Activated CD4-positive, alpha-beta memory T cell treated with anti-CD3 and anti-CD28 coated beads, Interleukin-2, amount 10 ng/mL, durations not matched to agents 7 days and 5 days (primary cell): Measurements from ENCODE around the gene MYO1D. TPM values are rescaled to one million over a fixed set of nuclear protein-coding genes. Genes with fewer than 3 reads are reported as not detected.

Experiments
- CTCF ChIA-PET: fragments of 350-600 bp; sonication (Branson Sonifier 250); formaldehyde crosslinking; loops from one replicate; lab custom pipeline; 2021; ENCODE audit warnings: antibody characterized with exemption, inconsistent platforms; lab: Charles Lee
- POLR2A ChIA-PET: fragments of 350-600 bp; sonication (Branson Sonifier 250); formaldehyde crosslinking; loops from one replicate; lab custom pipeline; 2021; ENCODE audit warnings: antibody characterized with exemption; lab: Charles Lee
- DNase-seq: peaks from one replicate; pipeline ENCODE4 v3.0.0-alpha.2; 2020
- H3K27ac Mint-ChIP-seq: one replicate; pipeline ENCODE4 v1.8.0; 2021; ENCODE audit warnings: mild to moderate bottlenecking, mixed read lengths
- H3K27me3 Mint-ChIP-seq: one replicate; pipeline ENCODE4 v1.8.0; 2021; ENCODE audit warnings: mixed read lengths
- H3K36me3 Mint-ChIP-seq: one replicate; pipeline ENCODE4 v1.8.0; 2021; ENCODE audit warnings: low read depth, mixed read lengths
- H3K4me1 Mint-ChIP-seq: one replicate; pipeline ENCODE4 v1.8.0; 2021; ENCODE audit warnings: mixed read lengths
- H3K4me3 Mint-ChIP-seq: one replicate; pipeline ENCODE4 v1.8.0; 2021; ENCODE audit warnings: mild to moderate bottlenecking, mixed read lengths
- H3K9me3 Mint-ChIP-seq: one replicate; pipeline ENCODE4 v1.8.0; 2021; ENCODE audit warnings: mixed read lengths
- total RNA-seq, 2 experiments: library from RNA; stranded (reverse); gene quantifications; one replicate each; pipeline ENCODE4 v1.2.3, GENCODE V29; 2021

Gene MYO1D
- total RNA-seq, 2 experiments from 2014 or later, result 8.3 to 11.1 TPM

DNA sequence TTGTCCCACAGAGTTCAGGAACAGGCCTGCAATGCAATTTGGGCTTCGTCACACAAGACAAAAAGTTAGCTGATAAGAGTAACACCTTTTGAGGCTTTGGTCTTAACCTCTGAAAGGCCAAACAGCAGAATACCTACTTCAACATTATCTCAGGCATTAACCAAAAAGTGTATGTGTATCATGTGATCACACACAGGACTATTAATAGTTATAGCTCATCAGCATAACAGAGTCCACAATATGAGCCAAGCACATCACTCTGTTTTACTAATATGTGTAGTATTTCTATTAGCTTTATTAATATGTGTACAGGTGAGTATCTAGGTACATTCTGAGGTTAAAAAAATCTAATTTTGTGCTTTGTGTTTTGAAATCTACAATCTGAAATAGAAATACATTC lies 30.8 kb downstream of the MYO1D start:
- no peaks in the 10 kb centered on the region for H3K36me3 Mint-ChIP-seq
- H3K4me3 Mint-ChIP-seq, result no peak overlapping the region
- no peak for DNase-seq
- no peaks in the 10 kb centered on the region for H3K27me3 Mint-ChIP-seq
- H3K9me3 Mint-ChIP-seq, result no peaks in the 10 kb centered on the region
- ChIA-PET CTCF (no interaction called here), POLR2A (no interaction called here)
- no peak overlapping the region for H3K27ac Mint-ChIP-seq
- no peaks in the 10 kb centered on the region for H3K4me1 Mint-ChIP-seq

DNA sequence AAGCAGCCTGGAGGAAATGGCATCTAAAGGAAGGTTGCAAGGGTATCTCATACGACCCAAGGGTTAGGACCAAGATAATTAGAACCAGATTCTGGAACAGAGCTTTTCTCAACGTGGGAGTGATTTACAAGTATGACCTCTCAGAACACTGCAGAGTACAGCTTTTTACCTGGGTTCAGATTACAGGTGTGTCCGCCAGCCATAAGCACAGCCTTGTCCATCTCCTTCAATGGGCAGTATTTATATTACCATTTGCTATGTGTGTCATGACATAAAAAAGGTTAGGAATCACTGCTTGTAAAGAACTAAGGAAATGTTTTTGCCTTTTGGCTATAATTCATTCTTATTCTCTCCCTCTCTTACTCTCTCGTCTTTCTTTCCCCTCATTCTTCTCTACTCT lies 36.7 kb downstream of the MYO1D start:
- CTCF ChIA-PET, result no interaction called here
- no peak for DNase-seq
- Mint-ChIP-seq H3K36me3 (no peaks in the 10 kb centered on the region), H3K27me3 (no peaks in the 10 kb centered on the region), H3K4me1 (no peaks in the 10 kb centered on the region), H3K4me3 (no peak overlapping the region), H3K27ac (no peak overlapping the region), H3K9me3 (no peaks in the 10 kb centered on the region)
- POLR2A ChIA-PET, result no interaction called here

DNA sequence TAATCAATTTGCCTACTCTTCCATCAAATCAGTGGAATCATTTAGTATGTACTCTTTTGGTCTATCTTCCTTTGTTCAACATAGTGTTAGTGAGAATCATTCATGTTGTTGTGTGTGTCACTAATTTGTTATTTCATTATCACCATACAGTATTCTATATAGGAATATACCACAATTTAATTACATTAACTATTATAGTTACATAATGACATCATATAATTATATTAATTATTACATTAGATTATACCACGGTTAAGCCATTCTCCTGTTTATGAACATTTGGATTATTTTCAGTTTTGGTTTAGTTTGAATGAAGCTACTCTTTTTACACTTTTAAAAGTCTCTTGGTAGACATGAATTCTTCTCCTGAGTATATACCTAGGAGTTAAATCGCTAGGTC lies 40.4 kb downstream of the MYO1D start:
- peaks cover 2% of the 10 kb centered on the region for H3K27me3 Mint-ChIP-seq
- no peak overlapping the region for H3K4me3 Mint-ChIP-seq
- no peak overlapping the region for H3K27ac Mint-ChIP-seq
- no peaks in the 10 kb centered on the region for H3K36me3 Mint-ChIP-seq
- POLR2A ChIA-PET, result no interaction called here
- no peaks in the 10 kb centered on the region for H3K9me3 Mint-ChIP-seq
- H3K4me1 Mint-ChIP-seq, result peaks cover 1% of the 10 kb centered on the region
- CTCF ChIA-PET, result interaction anchor here (0.7 kb wide), 1 partner anchor 117 kb away, joined by 3 read pairs; no protein-coding TSS in a partner anchor
- DNase-seq, result no peak

DNA sequence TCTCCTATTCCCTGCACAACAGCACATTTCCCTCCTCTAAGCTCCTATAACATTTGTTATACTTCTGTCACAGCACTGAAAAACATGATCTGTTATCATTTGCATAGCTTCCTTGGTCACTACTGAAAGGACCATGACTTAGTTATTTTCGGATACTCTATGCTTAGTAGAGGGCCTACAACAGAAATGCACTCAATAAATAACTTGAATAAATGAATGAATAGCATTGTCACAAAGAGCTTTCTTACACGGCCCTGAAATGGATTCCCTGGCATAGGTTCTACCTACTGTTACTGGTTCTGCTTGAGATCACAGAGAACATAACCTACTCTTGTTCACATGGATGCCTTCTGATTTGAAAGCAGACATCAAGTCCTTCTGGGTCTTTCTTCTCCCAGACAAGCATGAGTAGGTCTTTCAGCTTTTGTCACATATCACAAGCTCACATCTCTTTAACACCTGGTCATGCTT lies 41.6 kb downstream of the MYO1D start:
- no peak overlapping the region for H3K27ac Mint-ChIP-seq
- no peaks in the 10 kb centered on the region for H3K36me3 Mint-ChIP-seq
- POLR2A ChIA-PET, result no interaction called here
- DNase-seq, result no peak
- CTCF ChIA-PET, result interaction anchor here (0.6 to 1.3 kb wide), 3 partner anchors 17 to 582 kb away, joined by 3 to 7 read pairs (median 3); partner anchors contain the start of gene MYO1D
- no peaks in the 10 kb centered on the region for H3K9me3 Mint-ChIP-seq
- H3K4me1 Mint-ChIP-seq, result peaks cover 1% of the 10 kb centered on the region
- peaks cover 2% of the 10 kb centered on the region for H3K27me3 Mint-ChIP-seq
- no peak overlapping the region for H3K4me3 Mint-ChIP-seq

DNA sequence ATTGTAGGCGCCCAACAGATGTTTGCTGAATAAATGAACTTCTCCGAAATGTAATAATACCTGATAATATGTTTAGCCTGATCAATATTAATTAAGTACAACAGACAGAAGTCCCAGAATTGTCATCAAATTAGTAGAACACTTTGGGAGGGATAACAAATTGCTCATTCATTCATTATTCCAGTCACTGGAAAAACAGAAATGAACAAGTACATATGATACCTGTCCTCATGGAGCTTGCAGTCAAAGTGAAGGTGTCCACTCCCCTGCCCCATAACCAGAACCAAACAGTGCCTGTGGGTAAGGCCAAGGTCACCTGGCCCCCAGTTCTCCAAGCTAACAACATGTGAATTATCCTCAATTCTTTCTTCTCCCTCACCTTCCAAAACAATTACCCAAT lies 42.8 kb downstream of the MYO1D start:
- ChIA-PET CTCF (interaction anchor here (1.3 kb wide), 1 partner anchor 43 kb away, joined by 7 read pairs; the partner anchor contains the start of gene MYO1D), POLR2A (no interaction called here)
- H3K4me1 Mint-ChIP-seq, result peaks cover 8% of the 10 kb centered on the region
- H3K27ac Mint-ChIP-seq, result no peak overlapping the region
- DNase-seq, result no peak
- H3K9me3 Mint-ChIP-seq, result no peaks in the 10 kb centered on the region
- H3K36me3 Mint-ChIP-seq, result no peaks in the 10 kb centered on the region
- no peak overlapping the region for H3K4me3 Mint-ChIP-seq
- peaks cover 2% of the 10 kb centered on the region for H3K27me3 Mint-ChIP-seq

DNA sequence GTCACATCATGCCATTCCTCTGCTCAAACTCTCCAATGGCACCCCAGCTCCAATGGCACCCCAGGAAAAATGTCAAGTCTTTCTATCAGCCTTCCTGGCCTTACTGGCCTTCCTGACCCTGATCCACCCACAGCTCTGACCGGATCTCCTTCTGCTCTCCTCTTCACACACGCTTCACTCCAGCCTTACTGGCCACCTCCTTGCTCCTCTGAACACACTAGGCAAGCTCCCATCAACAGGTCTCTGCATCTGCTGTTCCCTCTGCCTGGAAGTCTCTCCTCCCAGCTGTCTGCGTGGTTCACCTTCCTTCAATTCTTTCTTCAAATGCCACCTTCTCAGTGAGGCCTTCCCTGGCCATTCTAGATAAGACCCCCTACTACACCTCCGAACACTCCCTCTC lies 43.4 kb downstream of the MYO1D start:
- no peak overlapping the region for H3K27ac Mint-ChIP-seq
- H3K4me1 Mint-ChIP-seq, result peaks cover 14% of the 10 kb centered on the region
- CTCF ChIA-PET, result no interaction called here
- H3K27me3 Mint-ChIP-seq, result peaks cover 2% of the 10 kb centered on the region
- POLR2A ChIA-PET, result no interaction called here
- H3K36me3 Mint-ChIP-seq, result no peaks in the 10 kb centered on the region
- no peaks in the 10 kb centered on the region for H3K9me3 Mint-ChIP-seq
- H3K4me3 Mint-ChIP-seq, result no peak overlapping the region
- DNase-seq, result no peak

DNA sequence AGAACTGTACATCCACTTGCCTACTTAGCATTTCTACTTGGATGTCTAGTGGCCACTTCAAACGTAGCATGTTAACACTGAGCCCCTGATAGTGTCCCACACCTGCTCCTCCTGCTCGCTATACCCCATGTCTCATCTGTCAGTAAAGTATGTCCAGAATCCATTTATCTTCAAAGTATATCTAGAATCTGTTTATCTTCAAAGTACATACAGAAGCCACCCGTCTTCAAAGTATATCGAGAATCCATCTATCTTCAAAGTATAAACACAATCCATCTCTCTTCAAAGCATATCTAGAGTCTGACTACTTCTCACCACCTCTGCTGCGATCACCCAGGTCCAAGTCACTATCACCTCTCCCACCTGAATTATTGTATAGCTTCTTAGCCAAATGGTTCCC lies 43.8 kb downstream of the MYO1D start:
- CTCF ChIA-PET, result no interaction called here
- no peaks in the 10 kb centered on the region for H3K36me3 Mint-ChIP-seq
- no peaks in the 10 kb centered on the region for H3K9me3 Mint-ChIP-seq
- peaks cover 2% of the 10 kb centered on the region for H3K27me3 Mint-ChIP-seq
- no peak overlapping the region for H3K4me3 Mint-ChIP-seq
- no peak overlapping the region for H3K27ac Mint-ChIP-seq
- peaks cover 17% of the 10 kb centered on the region for H3K4me1 Mint-ChIP-seq
- POLR2A ChIA-PET, result no interaction called here
- no peak for DNase-seq

DNA sequence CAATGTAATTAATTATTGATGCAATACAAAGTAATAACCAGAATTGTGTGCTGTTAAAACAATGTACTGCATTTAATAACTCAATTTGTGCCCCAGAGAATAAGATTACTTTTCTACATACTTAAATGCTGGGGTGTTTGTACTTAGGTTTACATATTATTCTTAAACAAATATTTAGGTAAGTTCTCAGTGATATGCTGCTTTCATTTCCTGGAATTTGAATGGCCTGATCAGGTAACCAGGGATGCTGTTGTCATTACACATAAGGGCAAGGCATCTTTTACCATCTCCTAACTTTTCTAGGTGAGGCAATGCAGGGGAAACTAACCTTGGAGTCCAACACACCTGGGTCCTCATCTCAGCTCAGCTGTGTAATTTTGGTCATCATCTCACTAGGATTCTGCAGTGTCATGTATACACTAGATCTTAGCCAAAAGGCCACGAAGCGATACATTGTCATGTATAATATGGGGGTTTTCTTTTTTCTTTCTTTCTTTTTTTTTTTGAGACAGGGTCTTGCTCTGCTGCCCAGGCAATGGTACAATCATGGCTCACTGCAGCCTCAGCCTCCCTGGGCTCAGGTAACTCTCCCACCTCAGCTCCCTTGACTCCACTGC lies 45.2 kb downstream of the MYO1D start:
- CTCF ChIA-PET, result no interaction called here

DNA sequence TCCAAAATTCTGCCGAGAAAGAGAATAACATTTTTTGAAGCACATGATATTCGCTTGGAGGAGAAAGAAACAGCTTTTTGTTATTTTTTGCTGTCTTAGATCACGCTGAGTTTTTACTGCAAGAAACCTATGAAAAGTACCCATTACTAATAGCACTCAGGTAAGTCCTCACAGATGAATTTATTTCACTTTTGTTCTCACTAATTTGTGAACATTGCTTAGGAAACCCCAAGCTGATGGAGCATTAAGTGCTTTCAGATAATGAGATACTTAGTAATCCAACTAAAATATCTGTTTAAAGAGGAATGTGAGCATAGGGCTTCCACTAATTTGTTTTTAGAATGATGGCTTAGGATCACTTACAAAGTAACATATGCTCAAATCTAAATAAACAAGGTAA lies 45.7 kb downstream of the MYO1D start:
- ChIA-PET CTCF (no interaction called here), POLR2A (no interaction called here)
- H3K9me3 Mint-ChIP-seq, result no peaks in the 10 kb centered on the region
- no peak for DNase-seq
- no peaks in the 10 kb centered on the region for H3K36me3 Mint-ChIP-seq
- no peak overlapping the region for H3K4me3 Mint-ChIP-seq
- H3K4me1 Mint-ChIP-seq, result peaks cover 25% of the 10 kb centered on the region
- H3K27me3 Mint-ChIP-seq, result peaks cover 2% of the 10 kb centered on the region
- H3K27ac Mint-ChIP-seq, result no peak overlapping the region

More for the DNA sequence above, 45.2 kb downstream of the MYO1D start:
- Mint-ChIP-seq H3K4me1 (peaks cover 25% of the 10 kb centered on the region), H3K9me3 (no peaks in the 10 kb centered on the region), H3K36me3 (no peaks in the 10 kb centered on the region), H3K27ac (no peak overlapping the region), H3K27me3 (peaks cover 2% of the 10 kb centered on the region), H3K4me3 (no peak overlapping the region)
- POLR2A ChIA-PET, result no interaction called here
- DNase-seq, result no peak

DNA sequence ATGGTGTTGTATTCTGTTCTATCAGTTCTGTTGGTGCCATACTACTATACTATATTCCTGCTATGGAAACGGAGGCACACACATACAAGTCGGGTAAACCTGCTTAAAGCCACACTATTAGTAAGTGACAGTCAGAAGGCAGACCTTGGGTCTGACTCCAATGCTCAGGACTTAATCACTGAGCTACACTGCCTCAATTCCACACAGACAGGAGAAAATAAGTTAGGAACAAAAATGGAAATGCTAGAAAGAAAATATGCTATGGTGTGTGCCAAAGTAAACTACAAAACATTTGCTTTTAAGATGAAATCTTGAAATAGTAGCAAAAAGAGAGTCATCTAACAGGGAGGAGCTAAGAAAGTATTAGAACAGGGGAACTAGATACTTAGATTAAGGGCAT lies 48.1 kb downstream of the MYO1D start:
- POLR2A ChIA-PET, result interaction anchor here (1.8 kb wide), 1 partner anchor 48 kb away, joined by 7 read pairs; the partner anchor contains the start of gene MYO1D
- Mint-ChIP-seq H3K27me3 (peaks cover 2% of the 10 kb centered on the region), H3K4me1 (peaks cover 23% of the 10 kb centered on the region), H3K9me3 (no peaks in the 10 kb centered on the region), H3K27ac (no peak overlapping the region), H3K4me3 (no peak overlapping the region), H3K36me3 (no peaks in the 10 kb centered on the region)
- CTCF ChIA-PET, result interaction anchor here (0.7 to 2.8 kb wide), 2 partner anchors 46 to 48 kb away, joined by 4 to 12 read pairs; partner anchors contain the start of gene MYO1D
- DNase-seq, result no peak

DNA sequence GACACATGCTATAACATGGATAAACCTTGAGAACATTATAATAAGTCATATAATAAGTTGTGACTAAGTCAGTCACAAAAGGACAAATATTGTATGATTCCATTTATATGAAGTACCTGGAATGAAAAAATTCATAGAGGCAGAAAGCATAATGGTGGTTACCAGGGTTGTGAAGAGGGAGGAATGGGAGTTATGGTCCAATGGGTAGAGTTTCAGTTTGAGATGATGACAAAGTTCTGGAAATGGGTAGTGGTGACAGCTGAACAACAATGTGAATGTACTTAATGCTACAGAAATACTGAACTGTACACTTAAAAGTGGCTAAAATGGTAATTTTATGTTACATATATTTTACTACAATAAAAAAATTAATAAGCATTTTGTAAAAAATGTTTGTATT lies 49.7 kb downstream of the MYO1D start:
- Mint-ChIP-seq H3K4me1 (peaks cover 25% of the 10 kb centered on the region), H3K27me3 (peaks cover 4% of the 10 kb centered on the region), H3K27ac (no peak overlapping the region), H3K4me3 (no peak overlapping the region), H3K9me3 (no peaks in the 10 kb centered on the region), H3K36me3 (no peaks in the 10 kb centered on the region)
- ChIA-PET CTCF (no interaction called here), POLR2A (interaction anchor here (1.8 kb wide), 1 partner anchor 50 kb away, joined by 7 read pairs; the partner anchor contains the start of gene MYO1D)
- DNase-seq, result no peak

DNA sequence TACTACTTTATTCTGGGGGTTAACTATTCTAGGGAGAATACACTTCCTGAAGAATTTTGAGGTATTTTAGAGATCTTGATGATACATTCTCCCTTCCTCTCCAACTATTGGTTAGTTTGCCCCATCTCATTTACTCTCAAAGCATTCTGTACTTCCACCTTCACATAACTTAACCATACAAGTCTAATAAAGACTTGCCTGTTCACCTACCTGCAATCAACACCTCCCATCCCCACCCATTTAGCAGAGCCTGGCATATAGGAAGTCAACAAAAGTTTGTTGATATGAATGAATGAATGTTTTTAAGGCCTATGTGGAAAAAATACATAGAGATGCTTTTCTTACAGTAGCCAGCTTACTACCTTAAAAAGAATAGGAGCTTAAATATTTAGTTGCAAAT lies 50.8 kb downstream of the MYO1D start:
- H3K4me1 Mint-ChIP-seq, result peaks cover 26% of the 10 kb centered on the region
- ChIA-PET POLR2A (no interaction called here), CTCF (no interaction called here)
- no peak overlapping the region for H3K27ac Mint-ChIP-seq
- H3K27me3 Mint-ChIP-seq, result peaks cover 4% of the 10 kb centered on the region
- H3K36me3 Mint-ChIP-seq, result peaks cover 2% of the 10 kb centered on the region
- H3K9me3 Mint-ChIP-seq, result no peaks in the 10 kb centered on the region
- no peak overlapping the region for H3K4me3 Mint-ChIP-seq
- no peak for DNase-seq

DNA sequence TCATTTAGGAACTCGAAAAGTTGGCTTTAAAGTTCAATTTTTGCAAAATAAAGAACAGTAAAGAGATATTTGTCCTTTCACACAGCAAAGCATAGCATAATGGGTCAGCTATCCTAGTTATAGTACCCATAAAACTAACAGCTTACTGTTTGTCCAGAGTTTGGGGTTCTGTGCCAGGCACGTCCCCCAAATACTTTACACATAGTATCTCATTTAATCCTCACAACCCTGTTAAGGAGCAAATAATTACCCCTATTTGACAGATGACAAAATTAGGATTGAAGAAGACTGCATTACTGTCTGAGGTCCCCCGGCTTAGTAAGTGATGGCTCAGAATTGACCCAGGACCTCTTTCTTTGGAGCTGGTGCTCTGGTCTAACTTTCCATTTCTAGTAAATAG lies 52.6 kb downstream of the MYO1D start:
- no peak overlapping the region for H3K4me3 Mint-ChIP-seq
- H3K27me3 Mint-ChIP-seq, result peaks cover 5% of the 10 kb centered on the region
- peaks cover 25% of the 10 kb centered on the region for H3K4me1 Mint-ChIP-seq
- CTCF ChIA-PET, result interaction anchor here (0.7 to 1.1 kb wide), 2 partner anchors 53 to 175 kb away, joined by 3 read pairs; partner anchors contain the start of gene MYO1D
- peaks cover 2% of the 10 kb centered on the region for H3K36me3 Mint-ChIP-seq
- H3K9me3 Mint-ChIP-seq, result no peaks in the 10 kb centered on the region
- no peak overlapping the region for H3K27ac Mint-ChIP-seq
- POLR2A ChIA-PET, result no interaction called here
- no peak for DNase-seq

DNA sequence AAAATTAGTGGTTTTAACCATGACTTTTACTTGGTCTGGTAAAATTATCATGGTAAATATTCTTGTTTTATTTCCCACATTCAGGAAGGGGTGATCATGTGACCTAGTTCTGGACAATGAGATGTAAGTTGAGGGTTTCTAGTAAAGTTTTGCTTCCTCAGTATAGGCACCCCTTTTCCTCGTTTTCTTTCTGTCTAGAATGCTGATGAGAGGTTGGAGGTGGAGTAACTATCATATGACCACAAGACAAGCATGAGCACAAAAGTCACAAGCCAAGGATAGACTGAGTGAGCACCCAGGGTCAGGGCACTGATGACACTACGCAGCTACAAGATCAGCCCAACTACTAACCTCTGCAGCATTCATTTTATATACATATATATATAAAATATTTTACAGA lies 53.9 kb downstream of the MYO1D start:
- Mint-ChIP-seq H3K27me3 (peaks cover 7% of the 10 kb centered on the region), H3K27ac (no peak overlapping the region), H3K4me1 (peaks cover 19% of the 10 kb centered on the region), H3K9me3 (no peaks in the 10 kb centered on the region), H3K36me3 (peaks cover 2% of the 10 kb centered on the region), H3K4me3 (no peak overlapping the region)
- no peak for DNase-seq
- POLR2A ChIA-PET, result no interaction called here
- CTCF ChIA-PET, result no interaction called here
